Measurements from ENCODE around the gene PSMD2. TPM values are rescaled to one million over a fixed set of nuclear protein-coding genes. Genes with fewer than 3 reads are reported as not detected.

The PSMD2 gene
- total and polyA plus RNA-seq, 4 donors: 78.7 to 222 (median 166) TPM

DNA sequence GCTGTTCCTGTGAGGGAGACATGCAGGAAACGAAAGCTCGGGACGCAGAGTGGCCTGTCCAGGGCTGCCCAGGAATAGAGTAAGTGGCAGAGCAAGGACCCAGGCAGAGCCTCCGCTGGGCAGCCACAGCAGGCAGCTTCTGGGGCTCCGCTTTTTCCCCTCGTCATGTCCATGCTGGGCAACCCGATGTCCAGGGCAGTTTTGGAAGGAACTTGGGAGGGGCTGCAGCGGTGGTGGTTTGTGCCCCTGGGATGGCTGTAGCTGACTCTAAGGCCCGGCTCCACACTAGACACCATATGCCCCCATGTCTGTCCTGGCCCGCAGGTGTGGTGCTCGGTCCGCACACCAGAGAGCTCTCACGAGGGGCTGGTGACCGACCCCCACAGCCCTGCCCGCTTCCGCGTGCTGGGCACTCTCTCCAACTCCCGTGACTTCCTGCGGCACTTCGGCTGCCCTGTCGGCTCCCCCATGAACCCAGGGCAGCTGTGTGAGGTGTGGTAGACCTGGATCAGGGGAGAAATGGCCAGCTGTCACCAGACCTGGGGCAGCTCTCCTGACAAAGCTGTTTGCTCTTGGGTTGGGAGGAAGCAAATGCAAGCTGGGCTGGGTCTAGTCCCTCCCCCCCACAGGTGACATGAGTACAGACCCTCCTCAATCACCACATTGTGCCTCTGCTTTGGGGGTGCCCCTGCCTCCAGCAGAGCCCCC, 7.1 kb upstream of the PSMD2 start:
- peaks cover 0 to 4% (median 0%) of the 10 kb centered on the region in 3 donors for H3K27me3 ChIP-seq (ENCODE audit: control insufficient read depth in 3 of 3, insufficient read depth in 3 of 3, low read length in 2 of 3)
- H3K36me3 ChIP-seq (ENCODE audit: control insufficient read depth in 4 of 4, insufficient read depth in 4 of 4, low read length in 4 of 4): no peaks in the 10 kb centered on the region
- no peak overlapping the region for H3K9ac ChIP-seq (ENCODE audit: insufficient read depth in 1 of 2, low read length in 2 of 2)
- H3K9me3 ChIP-seq (ENCODE audit: control insufficient read depth in 4 of 4, insufficient read depth in 3 of 4, low read length in 3 of 4): no peaks in the 10 kb centered on the region
- ATAC-seq (ENCODE audit: insufficient read depth, low FRiP score): no peak
- 93 to 94% methylated on average over 21 of the region's 21 CpGs for WGBS, 2 donors
- DNase-seq: no peak
- no peaks in the 10 kb centered on the region for H3K4me1 ChIP-seq (ENCODE audit: control insufficient read depth in 5 of 5, insufficient read depth in 5 of 5, low read length in 5 of 5)
- TF ChIP-seq, protein P1, sequence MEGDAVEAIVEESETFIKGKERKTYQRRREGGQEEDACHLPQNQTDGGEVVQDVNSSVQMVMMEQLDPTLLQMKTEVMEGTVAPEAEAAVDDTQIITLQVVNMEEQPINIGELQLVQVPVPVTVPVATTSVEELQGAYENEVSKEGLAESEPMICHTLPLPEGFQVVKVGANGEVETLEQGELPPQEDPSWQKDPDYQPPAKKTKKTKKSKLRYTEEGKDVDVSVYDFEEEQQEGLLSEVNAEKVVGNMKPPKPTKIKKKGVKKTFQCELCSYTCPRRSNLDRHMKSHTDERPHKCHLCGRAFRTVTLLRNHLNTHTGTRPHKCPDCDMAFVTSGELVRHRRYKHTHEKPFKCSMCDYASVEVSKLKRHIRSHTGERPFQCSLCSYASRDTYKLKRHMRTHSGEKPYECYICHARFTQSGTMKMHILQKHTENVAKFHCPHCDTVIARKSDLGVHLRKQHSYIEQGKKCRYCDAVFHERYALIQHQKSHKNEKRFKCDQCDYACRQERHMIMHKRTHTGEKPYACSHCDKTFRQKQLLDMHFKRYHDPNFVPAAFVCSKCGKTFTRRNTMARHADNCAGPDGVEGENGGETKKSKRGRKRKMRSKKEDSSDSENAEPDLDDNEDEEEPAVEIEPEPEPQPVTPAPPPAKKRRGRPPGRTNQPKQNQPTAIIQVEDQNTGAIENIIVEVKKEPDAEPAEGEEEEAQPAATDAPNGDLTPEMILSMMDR (IDR thresholded peaks at IDR 0.05; ENCODE audit: control extremely low read depth, extremely low read depth): no peak
- no peak overlapping the region for H3K27ac ChIP-seq (ENCODE audit: low read depth in 1 of 2, low read length in 1 of 2)
- H3K4me3 ChIP-seq: no peak overlapping the region

DNA sequence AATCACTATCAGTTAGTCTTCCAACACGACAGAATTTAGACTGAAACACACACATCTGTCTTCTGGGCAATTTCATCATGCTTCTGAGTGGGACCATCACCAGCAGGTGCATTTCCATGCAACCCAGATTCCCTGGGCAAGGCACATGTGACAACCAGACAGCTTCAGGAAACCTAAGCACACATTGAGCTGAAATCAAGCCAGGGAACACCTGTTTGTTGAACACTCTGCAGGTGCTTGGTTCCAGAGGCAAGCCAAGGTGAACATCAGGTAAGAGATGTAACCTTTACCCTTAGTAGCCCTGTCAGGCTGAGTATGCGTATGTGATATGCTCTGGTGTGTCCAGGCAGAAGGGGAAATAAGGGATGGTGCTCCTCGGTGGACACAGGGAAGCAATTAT, 3.3 kb upstream of the PSMD2 start:
- no peak overlapping the region for H3K9ac ChIP-seq (ENCODE audit: insufficient read depth in 1 of 2, low read length in 2 of 2)
- peaks cover 0 to 6% (median 4%) of the 10 kb centered on the region in 4 donors for H3K36me3 ChIP-seq (ENCODE audit: control insufficient read depth in 4 of 4, insufficient read depth in 4 of 4, low read length in 4 of 4)
- H3K27me3 ChIP-seq (ENCODE audit: control insufficient read depth in 3 of 3, insufficient read depth in 3 of 3, low read length in 2 of 3): peaks cover 0 to 4% (median 0%) of the 10 kb centered on the region in 3 donors
- no peak for DNase-seq
- 67 to 84% methylated on average over 3 of the region's 3 CpGs for WGBS, 2 donors
- TF ChIP-seq, protein P1 (IDR thresholded peaks at IDR 0.05; ENCODE audit: control extremely low read depth, extremely low read depth): no peak
- H3K4me3 ChIP-seq: no peak overlapping the region
- H3K4me1 ChIP-seq (ENCODE audit: control insufficient read depth in 5 of 5, insufficient read depth in 5 of 5, low read length in 5 of 5): peaks cover 0 to 7% (median 4%) of the 10 kb centered on the region in 5 donors
- H3K27ac ChIP-seq (ENCODE audit: low read depth in 1 of 2, low read length in 1 of 2): no peak overlapping the region
- ATAC-seq (ENCODE audit: insufficient read depth, low FRiP score): no peak
- no peaks in the 10 kb centered on the region for H3K9me3 ChIP-seq (ENCODE audit: control insufficient read depth in 4 of 4, insufficient read depth in 3 of 4, low read length in 3 of 4)

DNA sequence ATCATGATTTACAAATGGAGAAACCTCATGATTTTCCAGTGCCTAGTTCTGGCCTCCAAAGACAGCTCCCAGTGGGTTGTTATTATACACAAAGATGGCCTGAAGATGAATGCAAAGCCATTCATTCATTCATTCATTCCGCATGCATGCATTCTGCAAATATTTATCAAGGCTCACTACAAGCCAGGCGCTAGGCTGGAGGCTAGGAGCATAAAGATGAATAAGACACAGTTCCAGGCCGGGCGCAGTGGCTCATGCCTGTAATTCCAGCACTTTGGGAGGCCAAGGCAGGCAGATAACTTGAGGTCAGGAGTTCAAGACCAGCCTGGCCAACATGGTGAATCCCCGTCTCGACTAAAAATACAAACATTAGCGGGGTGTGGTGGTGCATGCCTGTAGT, 2.4 kb upstream of the PSMD2 start:
- no peak overlapping the region for H3K27ac ChIP-seq (ENCODE audit: low read depth in 1 of 2, low read length in 1 of 2)

More for the DNA sequence above, 2.4 kb upstream of the PSMD2 start:
- H3K27me3 ChIP-seq (ENCODE audit: control insufficient read depth in 3 of 3, insufficient read depth in 3 of 3, low read length in 2 of 3): peaks cover 0 to 4% (median 0%) of the 10 kb centered on the region in 3 donors
- peaks cover 0 to 7% (median 4%) of the 10 kb centered on the region in 5 donors for H3K4me1 ChIP-seq (ENCODE audit: control insufficient read depth in 5 of 5, insufficient read depth in 5 of 5, low read length in 5 of 5)
- ATAC-seq (ENCODE audit: insufficient read depth, low FRiP score): no peak
- peaks cover 3 to 14% (median 7%) of the 10 kb centered on the region in 4 donors for H3K36me3 ChIP-seq (ENCODE audit: control insufficient read depth in 4 of 4, insufficient read depth in 4 of 4, low read length in 4 of 4)
- H3K4me3 ChIP-seq: no peak overlapping the region
- TF ChIP-seq, protein P1 (IDR thresholded peaks at IDR 0.05; ENCODE audit: control extremely low read depth, extremely low read depth): no peak
- DNase-seq: no peak
- no peaks in the 10 kb centered on the region for H3K9me3 ChIP-seq (ENCODE audit: control insufficient read depth in 4 of 4, insufficient read depth in 3 of 4, low read length in 3 of 4)
- WGBS, 2 donors: 77 to 80% methylated on average over 7 of the region's 7 CpGs
- H3K9ac ChIP-seq (ENCODE audit: insufficient read depth in 1 of 2, low read length in 2 of 2): no peak overlapping the region
